ENCODE results near the gene NTF4. TPM values are rescaled to one million over a fixed set of nuclear protein-coding genes. Genes with fewer than 3 reads are reported as not detected.

Gene NTF4
- total and polyA plus RNA-seq, 2 of the 13 experiments (the other 11 are each of a cell fraction or from before 2014, with no cell fraction given) = not detected

GRCh38 chr19:49113762-49114629 is 49.4 kb upstream of the NTF4 start, which contains the start of gene LIN7B (continued):
- TF ChIP-seq MYPOP (CRISPR knock-in tag; IDR thresholded peaks at IDR 0.05) (0 out of 2 replicates have a peak, but pooled peaks have one; percentile 46), MAZ (IDR thresholded peaks at IDR 0.05; ENCODE audit: borderline replicate concordance, low read depth, low read length) (0 out of 2 replicates have a peak, but pooled peaks have one; percentile 40), MAZ (CRISPR knock-in tag; IDR thresholded peaks at IDR 0.05; ENCODE audit: low read depth) (peak; percentile 72; the same call in 1 of the 2 replicates), SP1 (IDR thresholded peaks at IDR 0.05) (no peak), SP1 (CRISPR knock-in tag; IDR thresholded peaks at IDR 0.05) (peak; percentile 83), ZBTB1 (CRISPR knock-in tag; IDR thresholded peaks at IDR 0.05; ENCODE audit: borderline replicate concordance) (no peak), GRHL1 (CRISPR knock-in tag; conservative IDR thresholded peaks at IDR 0.05) (no peak), SALL1 (CRISPR knock-in tag; IDR thresholded peaks at IDR 0.05) (peak; percentile 85), ZNF597 (CRISPR knock-in tag; IDR thresholded peaks at IDR 0.05) (no peak), ZMYM4 (CRISPR knock-in tag; IDR thresholded peaks at IDR 0.05) (peak; percentile 65), ZNF598 (CRISPR knock-in tag; IDR thresholded peaks at IDR 0.05; ENCODE audit: borderline replicate concordance) (no peak), CREB1 (IDR thresholded peaks at IDR 0.05) (no peak), CREB1 (CRISPR knock-in tag; IDR thresholded peaks at IDR 0.05) (no peak), THAP7 (CRISPR knock-in tag; IDR thresholded peaks at IDR 0.05) (peak; percentile 37; the same call in 1 of the 2 replicates), ZNF496 (CRISPR knock-in tag; IDR thresholded peaks at IDR 0.05; ENCODE audit: insufficient replicate concordance) (no peak), ZNF253 (CRISPR knock-in tag; IDR thresholded peaks at IDR 0.05; ENCODE audit: borderline replicate concordance) (peak; percentile 84; the same call in 1 of the 2 replicates)

All from HepG2 (cell line).